CD14-positive monocyte (primary cell): Measurements from ENCODE around the gene KIFC3. TPM values are rescaled to one million over a fixed set of nuclear protein-coding genes. Genes with fewer than 3 reads are reported as not detected.

Source experiments
- DNase-seq, 3 donors: peaks; one replicate each; pipeline ENCODE4 v3.0.0-alpha.2; 2011 to 2022
- H2AFZ ChIP-seq: 2 replicates; pipeline ENCODE4 v1.6.0; 2012; ENCODE audit warnings: mild to moderate bottlenecking, low read depth, low read length, inconsistent platforms; ENCODE audit not compliant: insufficient read depth, poor library complexity, severe bottlenecking
- H3K27ac ChIP-seq, 2 donors: 1 replicate in 1 of 2; 2 replicates in 1 of 2; pipeline ENCODE4 v1.5.1; 2012 to 2013; ENCODE audit warnings: low read length in 2 of 2, control low read depth in 1 of 2, inconsistent platforms in 1 of 2, low read depth in 1 of 2, mild to moderate bottlenecking in 1 of 2
- H3K27me3 ChIP-seq, 2 donors: one replicate each; pipeline versions ENCODE4 v1.6.0 to v1.6.1; 2011 to 2013; ENCODE audit warnings: low read length in 2 of 2; ENCODE audit not compliant: control insufficient read depth in 2 of 2, insufficient read depth in 2 of 2
- H3K36me3 ChIP-seq, 2 donors: replicated peaks in 1 of 2; 1 replicate in 1 of 2; 2 replicates in 1 of 2; pipeline versions ENCODE4 v1.5.1 to v1.6.1; 2012 to 2013; ENCODE audit warnings: low read length in 2 of 2, control low read depth in 1 of 2, inconsistent platforms in 1 of 2, mild to moderate bottlenecking in 1 of 2; ENCODE audit not compliant: insufficient read depth in 2 of 2, control insufficient read depth in 1 of 2
- H3K4me1 ChIP-seq, 2 donors: 1 replicate in 1 of 2; 2 replicates in 1 of 2; pipeline versions ENCODE4 v1.5.1 to v1.6.1; 2012 to 2013; ENCODE audit warnings: low read length in 2 of 2, control low read depth in 1 of 2, inconsistent platforms in 1 of 2, mild to moderate bottlenecking in 1 of 2, moderate library complexity in 1 of 2; ENCODE audit not compliant: insufficient read depth in 2 of 2, control insufficient read depth in 1 of 2
- H3K4me2 ChIP-seq: replicated peaks from 2 replicates; pipeline ENCODE3; 2012; ENCODE audit warnings: low read length, moderate library complexity, mild to moderate bottlenecking; ENCODE audit not compliant: poor library complexity, severe bottlenecking; ENCODE audit errors: extremely low read depth
- H3K4me3 ChIP-seq, 3 experiments: fragments of 200-600 bp in 1 of 3; sonication (generic) in 1 of 3; replicated peaks in 1 of 3; 1 replicate in 2 of 3; 2 replicates in 1 of 3; pipeline ENCODE4 v1.5.1; 2011 to 2013; ENCODE audit warnings: low read length in 3 of 3, mild to moderate bottlenecking in 3 of 3, control low read depth in 2 of 3, low read depth in 2 of 3, inconsistent platforms in 1 of 3, moderate library complexity in 1 of 3
- H3K79me2 ChIP-seq: 2 replicates; pipeline ENCODE4 v1.6.0; 2012; ENCODE audit warnings: mild to moderate bottlenecking, control low read depth, inconsistent platforms, low read length, moderate library complexity; ENCODE audit not compliant: insufficient read depth
- H3K9ac ChIP-seq: 2 replicates; pipeline ENCODE4 v1.6.0; 2017; ENCODE audit warnings: low read length, mild to moderate bottlenecking; ENCODE audit not compliant: insufficient read depth, poor library complexity, severe bottlenecking
- H3K9me3 ChIP-seq, 2 donors: replicated peaks in 1 of 2; 1 replicate in 1 of 2; 2 replicates in 1 of 2; pipeline versions ENCODE4 v1.5.1 to v1.6.1; 2012 to 2013; ENCODE audit warnings: low read length in 2 of 2, control low read depth in 1 of 2; ENCODE audit not compliant: control insufficient read depth in 1 of 2, insufficient read depth in 1 of 2
- H4K20me1 ChIP-seq: 2 replicates; pipeline ENCODE4 v1.6.0; 2012; ENCODE audit warnings: mild to moderate bottlenecking, low read length, control low read depth, moderate library complexity; ENCODE audit not compliant: insufficient read depth
- H3K27ac Mint-ChIP-seq, 7 donors: one replicate each; pipeline ENCODE4 v1.8.0; 2020; ENCODE audit warnings: mild to moderate bottlenecking in 7 of 7, mixed read lengths in 7 of 7, moderate library complexity in 6 of 7, inconsistent platforms in 2 of 7
- H3K27me3 Mint-ChIP-seq, 3 donors: one replicate each; pipeline ENCODE4 v1.8.0; 2021 to 2022; ENCODE audit warnings: low read depth in 3 of 3, mild to moderate bottlenecking in 3 of 3, mixed read lengths in 3 of 3, moderate library complexity in 3 of 3, inconsistent platforms in 1 of 3
- H3K36me3 Mint-ChIP-seq, 2 donors: one replicate each; pipeline ENCODE4 v1.8.0; 2020; ENCODE audit warnings: mixed read lengths in 2 of 2, inconsistent platforms in 1 of 2, mild to moderate bottlenecking in 1 of 2
- H3K4me1 Mint-ChIP-seq: one replicate; pipeline ENCODE4 v1.8.0; 2020; ENCODE audit warnings: mild to moderate bottlenecking, mixed read lengths
- H3K4me3 Mint-ChIP-seq, 2 donors: one replicate each; pipeline ENCODE4 v1.8.0; 2020; ENCODE audit warnings: mild to moderate bottlenecking in 2 of 2, mixed read lengths in 2 of 2, moderate library complexity in 1 of 2
- H3K9me3 Mint-ChIP-seq, 7 donors: one replicate each; pipeline ENCODE4 v1.8.0; 2020 to 2022; ENCODE audit warnings: mixed read lengths in 7 of 7, mild to moderate bottlenecking in 6 of 7, moderate library complexity in 6 of 7, inconsistent platforms in 2 of 7
- CTCF ChIP-seq: fragments of 200-600 bp; IDR thresholded peaks from one replicate; pipeline ENCODE4 v1.8.0; 2022; ENCODE audit warnings: antibody characterized with exemption, mild to moderate bottlenecking
- WGBS: methylation state at CpG from one replicate; pipeline ENCODE4 v1.1.5; 2013; ENCODE audit warnings: missing lambda C conversion rate; ENCODE audit not compliant: insufficient coverage; 5-methylcytosine and 5-hydroxymethylcytosine counted together
- intact Hi-C, 2 donors: fragments of 100-400 bp; cut with micrococcal nuclease; formaldehyde crosslinking; loops; one replicate each; pipeline versions ENCODE4 v1.15.0 to v1.15.1; 2023
- polyA plus RNA-seq, 3 donors: library from polyadenylated mRNA; depleted of rRNA in 1 of 3; unstranded in 2 of 3; stranded (reverse) in 1 of 3; fragments of 300-500 nt in 2 of 3; fragments of >200 nt in 1 of 3; fragmentation: Illumina TruSeq in 2 of 3; gene quantifications; 1 replicate in 2 of 3; 2 replicates in 1 of 3; pipeline ENCODE4 v1.2.3, GENCODE V29; 2012 to 2021

Gene KIFC3
- polyA plus RNA-seq, 3 donors, result 0.24 to 1.7 TPM; not detected in 1

DNA sequence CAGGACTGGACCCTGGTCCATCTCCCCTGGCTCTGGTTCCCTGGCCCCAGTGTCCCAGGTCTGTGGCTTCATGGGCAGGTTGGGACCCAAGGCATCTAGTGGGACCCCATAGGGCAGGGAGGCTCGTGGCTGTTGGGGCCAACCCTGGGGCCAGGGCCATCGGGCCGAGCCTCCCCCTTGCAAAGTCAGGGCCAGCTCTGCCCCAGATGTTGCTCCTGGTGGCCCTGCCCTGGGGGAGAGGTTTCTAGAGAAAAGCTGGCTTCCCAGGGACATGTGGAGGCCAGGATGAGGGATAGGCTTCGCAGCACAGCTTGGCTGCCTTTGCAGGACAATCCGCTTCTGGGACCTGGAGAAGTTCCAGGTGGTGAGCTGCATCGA lies 50.1 kb downstream of the KIFC3 start:
- no peaks in the 10 kb centered on the region for H4K20me1 ChIP-seq
- Mint-ChIP-seq H3K27me3 (no peaks in the 10 kb centered on the region), H3K9me3 (no peaks in the 10 kb centered on the region), H3K4me1 (no peaks in the 10 kb centered on the region), H3K36me3 (peaks cover 36 to 63% of the 10 kb centered on the region in 2 donors), H3K4me3 (no peak overlapping the region), H3K27ac (no peak overlapping the region)
- no peak for DNase-seq
- H3K4me3 ChIP-seq, result no peak overlapping the region
- H3K4me2 ChIP-seq, result no peak overlapping the region
- no peak overlapping the region for H3K9ac ChIP-seq
- H3K27ac ChIP-seq, result no peak overlapping the region
- H3K36me3 ChIP-seq, result peaks cover 42 to 63% of the 10 kb centered on the region in 2 donors
- TF ChIP-seq CTCF, result no peak
- WGBS, result 95% methylated on average over 6 of the region's 6 CpGs
- H3K79me2 ChIP-seq, result no peaks in the 10 kb centered on the region
- intact Hi-C loops, result no loop called here
- no peaks in the 10 kb centered on the region for H3K4me1 ChIP-seq
- no peak overlapping the region for H2AFZ ChIP-seq
- no peaks in the 10 kb centered on the region for H3K27me3 ChIP-seq
- no peaks in the 10 kb centered on the region for H3K9me3 ChIP-seq

- no peak for TF ChIP-seq CTCF
- Mint-ChIP-seq H3K36me3 (peaks cover 36 to 65% of the 10 kb centered on the region in 2 donors), H3K9me3 (no peaks in the 10 kb centered on the region), H3K27ac (no peak overlapping the region), H3K27me3 (no peaks in the 10 kb centered on the region), H3K4me3 (no peak overlapping the region), H3K4me1 (no peaks in the 10 kb centered on the region)
- no peaks in the 10 kb centered on the region for H3K4me1 ChIP-seq
- H2AFZ ChIP-seq, result no peak overlapping the region
- no peak overlapping the region for H3K27ac ChIP-seq
- no peaks in the 10 kb centered on the region for H3K79me2 ChIP-seq
- H3K9me3 ChIP-seq, result no peaks in the 10 kb centered on the region
- H3K4me3 ChIP-seq, result no peak overlapping the region
- peaks cover 42 to 65% of the 10 kb centered on the region in 2 donors for H3K36me3 ChIP-seq
- WGBS, result 97% methylated on average over 24 of the region's 26 CpGs
- H3K4me2 ChIP-seq, result no peak overlapping the region
- no peaks in the 10 kb centered on the region for H4K20me1 ChIP-seq
- no peaks in the 10 kb centered on the region for H3K27me3 ChIP-seq
- intact Hi-C loops, result no loop called here
- no peak for DNase-seq
- no peak overlapping the region for H3K9ac ChIP-seq
These were observed 50.6 kb downstream of the KIFC3 start for GRCh38 chr16:57751539-57752202.
